HFFc6 (cell line): Measurements from ENCODE around the gene CPNE7. TPM values are rescaled to one million over a fixed set of nuclear protein-coding genes. Genes with fewer than 3 reads are reported as not detected.
A peak's percentile ranks its signal among the peaks of the same experiment; 100 is the strongest.

Source experiments
- DNase-seq: peaks from one replicate; pipeline ENCODE4 v3.0.0-alpha.2; 2018
- H3K27ac Mint-ChIP-seq: 2 replicates; pipeline ENCODE4 v1.8.0; 2020; ENCODE audit warnings: mild to moderate bottlenecking, mixed read lengths
- H3K27me3 Mint-ChIP-seq: 2 replicates; pipeline ENCODE4 v1.8.0; 2021; ENCODE audit warnings: mild to moderate bottlenecking, moderate library complexity, mixed read lengths; ENCODE audit not compliant: insufficient read depth
- H3K36me3 Mint-ChIP-seq: 2 replicates; pipeline ENCODE4 v1.8.0; 2021; ENCODE audit warnings: low read depth, mixed read lengths
- H3K4me1 Mint-ChIP-seq: 2 replicates; pipeline ENCODE4 v1.8.0; 2020; ENCODE audit warnings: low read depth, mixed read lengths
- H3K4me3 Mint-ChIP-seq: 2 replicates; pipeline ENCODE4 v1.8.0; 2020; ENCODE audit warnings: mild to moderate bottlenecking, moderate library complexity, mixed read lengths
- H3K9me3 Mint-ChIP-seq: 2 replicates; pipeline ENCODE4 v1.8.0; 2020; ENCODE audit warnings: mild to moderate bottlenecking, mixed read lengths
- total RNA-seq, 6 experiments: library from RNA; stranded (reverse); fragmentation: NEBNext Ultra II Directional; extraction: Animal tissue kit (Norgen Biotek cat#: 25700); gene quantifications; 2 replicates in 1 of 6; 3 replicates in 5 of 6; pipeline ENCODE4 v1.2.3, GENCODE V29; 2021
- TF ChIP-seq, protein P1 (sequence below): fragments of 200-600 bp; sonication (generic); IDR thresholded peaks from 2 replicates; pipeline ENCODE4 v1.5.0; 2021; ENCODE audit warnings: antibody characterized with exemption, mild to moderate bottlenecking

CPNE7 gene
- total RNA-seq, 6 experiments from 2014 or later, result 17.6 to 22.2 (median 19.3) TPM

DNA sequence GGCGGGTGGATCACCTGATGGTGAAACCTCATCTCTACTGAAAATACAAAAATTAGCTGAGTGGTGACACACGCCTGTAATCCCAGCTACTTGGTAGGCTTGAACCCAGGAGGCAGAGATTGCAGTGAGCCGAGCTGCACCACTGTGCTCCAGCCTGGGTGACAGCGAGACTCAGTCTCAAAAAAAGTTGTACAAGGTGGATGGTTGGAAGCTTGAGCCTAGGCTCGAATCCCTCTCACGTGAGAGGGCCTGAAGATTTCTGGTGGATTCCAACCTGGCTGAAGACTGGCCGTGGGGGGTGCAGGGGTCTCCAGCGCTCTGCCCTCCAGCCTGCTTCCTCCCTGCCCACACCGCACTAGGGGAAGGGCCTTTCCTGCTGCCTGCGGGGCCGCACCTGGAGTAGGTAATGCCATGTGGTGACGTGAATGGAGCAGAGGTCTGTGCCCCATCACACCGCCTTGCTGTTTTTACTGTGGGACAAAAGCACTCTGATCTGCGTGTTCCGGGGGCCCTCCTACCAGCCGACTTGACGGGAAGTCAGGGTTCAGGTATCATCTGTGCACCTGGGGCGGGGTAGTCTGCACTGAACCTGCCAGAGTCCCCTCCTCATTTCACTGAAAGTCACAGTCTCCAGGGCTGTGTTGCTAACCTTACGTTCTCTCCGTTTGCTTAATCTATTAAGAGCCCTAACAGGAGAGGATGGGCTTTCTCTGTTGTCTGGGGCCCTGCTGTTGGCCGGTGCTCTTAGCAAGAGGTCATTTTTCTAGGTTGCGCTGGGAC, 10.9 kb upstream of the CPNE7 start:
- H3K4me3 Mint-ChIP-seq, result peak overlapping the region; percentile 57
- H3K27ac Mint-ChIP-seq, result peak overlapping the region; percentile 71
- no peak for DNase-seq

DNA sequence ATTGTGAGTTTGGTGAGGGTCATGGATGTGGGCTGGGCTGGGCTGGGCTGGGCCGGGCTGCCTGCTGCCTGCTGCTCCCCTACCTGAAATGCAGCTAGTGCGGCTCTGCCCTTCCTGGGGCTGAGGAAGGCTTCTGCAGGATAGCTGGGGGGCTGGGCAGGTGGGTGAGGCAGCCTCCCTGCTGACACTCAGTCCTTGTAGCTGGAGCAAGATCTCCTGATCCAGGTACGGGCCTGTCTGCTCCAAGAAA, 10.4 kb upstream of the CPNE7 start:
- H3K27me3 Mint-ChIP-seq, result peaks cover 17% of the 10 kb centered on the region
- peak overlapping the region; percentile 71 for H3K27ac Mint-ChIP-seq
- H3K36me3 Mint-ChIP-seq, result peaks cover 36% of the 10 kb centered on the region
- H3K9me3 Mint-ChIP-seq, result no peaks in the 10 kb centered on the region
- TF ChIP-seq, protein P1, sequence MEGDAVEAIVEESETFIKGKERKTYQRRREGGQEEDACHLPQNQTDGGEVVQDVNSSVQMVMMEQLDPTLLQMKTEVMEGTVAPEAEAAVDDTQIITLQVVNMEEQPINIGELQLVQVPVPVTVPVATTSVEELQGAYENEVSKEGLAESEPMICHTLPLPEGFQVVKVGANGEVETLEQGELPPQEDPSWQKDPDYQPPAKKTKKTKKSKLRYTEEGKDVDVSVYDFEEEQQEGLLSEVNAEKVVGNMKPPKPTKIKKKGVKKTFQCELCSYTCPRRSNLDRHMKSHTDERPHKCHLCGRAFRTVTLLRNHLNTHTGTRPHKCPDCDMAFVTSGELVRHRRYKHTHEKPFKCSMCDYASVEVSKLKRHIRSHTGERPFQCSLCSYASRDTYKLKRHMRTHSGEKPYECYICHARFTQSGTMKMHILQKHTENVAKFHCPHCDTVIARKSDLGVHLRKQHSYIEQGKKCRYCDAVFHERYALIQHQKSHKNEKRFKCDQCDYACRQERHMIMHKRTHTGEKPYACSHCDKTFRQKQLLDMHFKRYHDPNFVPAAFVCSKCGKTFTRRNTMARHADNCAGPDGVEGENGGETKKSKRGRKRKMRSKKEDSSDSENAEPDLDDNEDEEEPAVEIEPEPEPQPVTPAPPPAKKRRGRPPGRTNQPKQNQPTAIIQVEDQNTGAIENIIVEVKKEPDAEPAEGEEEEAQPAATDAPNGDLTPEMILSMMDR, result no peak
- H3K4me1 Mint-ChIP-seq, result peaks cover 44% of the 10 kb centered on the region
- peak overlapping the region; percentile 57 for H3K4me3 Mint-ChIP-seq
- no peak for DNase-seq

More for the DNA sequence above, 10.9 kb upstream of the CPNE7 start:
- H3K4me1 Mint-ChIP-seq, result peaks cover 48% of the 10 kb centered on the region
- peaks cover 38% of the 10 kb centered on the region for H3K36me3 Mint-ChIP-seq
- TF ChIP-seq, protein P1, result no peak
- peaks cover 2% of the 10 kb centered on the region for H3K9me3 Mint-ChIP-seq
- H3K27me3 Mint-ChIP-seq, result peaks cover 22% of the 10 kb centered on the region

DNA sequence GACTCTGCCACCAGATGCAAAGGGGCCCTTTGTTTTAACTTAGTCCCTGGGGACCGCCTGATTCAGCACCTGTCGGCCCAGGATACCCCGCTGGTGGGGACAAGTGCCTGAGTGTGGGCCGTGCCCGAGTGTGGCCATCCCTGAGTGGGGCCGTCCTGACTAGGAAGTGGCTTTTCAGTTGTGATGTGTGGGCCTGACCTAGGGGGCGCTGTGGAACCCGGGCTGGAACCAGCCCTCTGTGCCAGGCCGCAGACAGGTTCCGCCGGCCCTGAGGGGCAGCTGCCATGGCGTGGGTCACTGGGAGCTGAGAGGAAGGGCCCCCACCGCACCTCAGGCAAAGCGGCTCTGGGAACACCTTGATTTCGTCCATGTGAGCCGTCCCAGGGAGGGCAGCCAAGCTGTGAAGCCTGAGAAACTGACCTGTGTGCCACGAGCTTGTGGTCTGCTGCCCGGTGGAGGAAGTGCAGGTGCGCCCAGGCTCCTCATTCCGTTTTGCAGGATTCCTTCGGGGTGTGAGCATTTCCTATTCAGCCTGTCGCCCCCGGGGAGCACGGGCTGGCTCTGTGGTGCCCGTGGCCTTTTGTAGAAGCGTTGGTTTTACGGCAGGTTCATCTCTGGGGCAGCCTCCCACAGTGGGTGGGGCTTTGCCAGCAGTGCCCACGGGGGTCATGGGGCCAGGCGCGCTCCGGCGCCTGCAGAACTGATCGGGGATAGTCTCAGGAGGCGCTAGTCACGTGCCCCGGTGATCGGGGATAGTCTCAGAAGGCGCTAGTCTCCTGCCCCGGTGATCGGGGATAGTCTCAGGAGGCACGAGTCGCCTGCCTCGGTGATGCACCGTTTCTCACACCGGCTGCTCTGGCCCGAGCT, 9.8 kb upstream of the CPNE7 start:
- Mint-ChIP-seq H3K36me3 (peaks cover 36% of the 10 kb centered on the region), H3K9me3 (no peaks in the 10 kb centered on the region), H3K4me1 (peaks cover 44% of the 10 kb centered on the region), H3K4me3 (peak overlapping the region; percentile 32), H3K27ac (peak overlapping the region; percentile 71), H3K27me3 (peaks cover 15% of the 10 kb centered on the region)
- TF ChIP-seq, protein P1, result peak; percentile 84
- DNase-seq, result peak; percentile 38

DNA sequence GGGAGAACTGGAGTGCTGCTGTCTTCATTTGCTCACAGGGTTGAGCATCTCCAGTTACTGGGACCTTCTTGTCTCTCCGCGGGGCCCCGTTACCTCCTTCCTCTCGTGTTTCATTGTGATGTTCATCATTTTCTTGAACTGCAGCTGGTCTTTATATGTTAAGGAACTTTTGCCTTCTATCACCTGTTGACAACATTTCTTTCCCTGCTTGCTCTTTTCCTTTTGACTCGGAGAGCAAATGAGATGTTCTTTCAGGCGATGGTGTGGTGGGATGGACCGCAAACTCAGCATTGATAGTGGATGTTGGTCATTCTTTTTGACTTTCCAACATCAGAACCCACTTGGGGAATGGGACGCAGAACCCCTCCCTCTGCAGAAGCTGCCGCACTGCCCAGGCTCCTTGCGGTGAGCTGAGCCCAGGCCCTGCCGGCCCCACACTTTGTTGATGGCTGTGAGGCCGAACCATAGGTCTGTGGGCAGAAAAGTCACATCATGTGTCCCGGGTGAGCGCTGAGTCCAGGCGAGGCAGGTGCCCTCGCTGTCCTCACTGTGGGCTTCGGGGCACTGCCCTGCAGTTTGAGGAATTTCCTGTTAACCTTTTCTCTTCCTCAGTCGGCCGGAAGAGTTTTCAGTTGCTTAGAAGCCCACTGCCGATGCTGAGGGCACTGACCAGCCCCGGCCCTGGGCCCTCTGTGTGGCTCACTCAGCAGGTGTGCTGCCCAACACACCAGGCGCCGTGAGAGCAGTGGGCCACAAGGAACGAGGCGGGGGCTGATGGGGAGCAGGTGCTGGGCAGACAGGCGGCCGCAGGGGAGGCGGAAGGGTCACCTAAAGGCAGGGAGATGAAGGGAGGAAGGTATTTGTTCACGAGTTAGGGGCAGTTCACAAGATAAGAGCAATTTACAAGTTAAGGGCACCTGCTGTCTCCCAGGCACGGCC, 7.6 kb upstream of the CPNE7 start:
- peaks cover 19% of the 10 kb centered on the region for H3K36me3 Mint-ChIP-seq
- H3K9me3 Mint-ChIP-seq, result no peaks in the 10 kb centered on the region
- TF ChIP-seq, protein P1, result no peak
- H3K4me1 Mint-ChIP-seq, result peaks cover 30% of the 10 kb centered on the region
- peaks cover 14% of the 10 kb centered on the region for H3K27me3 Mint-ChIP-seq
- no peak overlapping the region for H3K4me3 Mint-ChIP-seq
- DNase-seq, result no peak
- H3K27ac Mint-ChIP-seq, result no peak overlapping the region; the same call in 1 of the 2 replicates
